Activated T-helper 1 cell treated with anti-CD3 and anti-CD28 coated beads, Interleukin-2, amount 50 U/mL, for 16 hours (primary cell): ENCODE measurements around the gene PNN.
"Not testable (repeated sequence)": the region's sequence is repeated elsewhere in the genome, so short reads cannot be mapped to it uniquely, and the experiment has no call there.

Experiments
- DNase-seq, 2 donors: peaks; one replicate each; pipeline ENCODE4 v3.0.0-alpha.2; 2020; ENCODE audit warnings: low read depth in 1 of 2, low spot score in 1 of 2

PNN gene

DNA sequence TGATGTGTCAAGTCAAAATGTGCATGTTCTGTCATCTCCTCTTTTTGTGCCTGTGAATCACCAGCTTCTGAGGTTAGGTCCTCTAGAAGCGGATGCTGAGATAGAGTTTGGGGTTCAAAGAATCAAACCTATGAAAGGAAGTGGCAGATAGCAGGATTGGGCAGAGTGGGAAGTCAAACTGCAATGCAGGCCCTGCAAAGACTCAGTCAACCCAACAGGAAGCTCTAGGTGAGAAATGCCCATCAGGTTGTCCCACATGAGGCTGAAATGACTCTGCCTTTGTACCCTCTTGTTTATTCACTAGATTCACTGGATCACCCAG lies 54.1 kb downstream of the PNN start:
- DNase-seq: peak; percentile 9 to 26

GRCh38 chr14:39229601-39230110 lies 54.6 kb downstream of the PNN start:
- no peak for DNase-seq

DNA sequence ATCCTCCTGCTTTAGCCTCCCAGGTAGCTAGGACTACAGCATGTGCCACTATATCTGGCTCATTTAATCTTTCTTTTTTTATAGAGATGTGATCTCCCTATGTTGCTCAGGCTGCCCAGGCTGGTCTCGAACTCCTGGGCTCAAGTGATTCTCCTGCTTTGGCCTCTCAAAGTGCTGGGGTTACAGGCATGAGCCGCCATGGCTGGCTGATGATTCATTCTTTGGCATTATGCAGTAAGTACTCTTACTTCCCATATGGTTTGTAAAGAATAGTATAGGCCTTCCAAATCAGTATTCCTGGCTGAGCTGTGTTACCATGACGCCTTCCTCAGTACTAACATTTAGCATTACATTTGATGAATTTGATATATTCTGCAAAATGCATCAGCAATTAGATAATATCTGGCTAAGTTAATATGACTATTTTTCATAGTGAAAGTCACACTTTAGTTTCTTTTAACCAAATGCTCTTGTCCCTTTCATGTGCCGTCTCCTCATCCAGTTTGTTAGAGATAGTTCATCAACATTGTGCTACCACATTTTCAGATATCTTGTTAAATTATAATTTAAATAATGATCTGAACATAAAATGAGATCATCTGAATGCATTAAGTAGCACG lies 55.5 kb downstream of the PNN start:
- no peak for DNase-seq

DNA sequence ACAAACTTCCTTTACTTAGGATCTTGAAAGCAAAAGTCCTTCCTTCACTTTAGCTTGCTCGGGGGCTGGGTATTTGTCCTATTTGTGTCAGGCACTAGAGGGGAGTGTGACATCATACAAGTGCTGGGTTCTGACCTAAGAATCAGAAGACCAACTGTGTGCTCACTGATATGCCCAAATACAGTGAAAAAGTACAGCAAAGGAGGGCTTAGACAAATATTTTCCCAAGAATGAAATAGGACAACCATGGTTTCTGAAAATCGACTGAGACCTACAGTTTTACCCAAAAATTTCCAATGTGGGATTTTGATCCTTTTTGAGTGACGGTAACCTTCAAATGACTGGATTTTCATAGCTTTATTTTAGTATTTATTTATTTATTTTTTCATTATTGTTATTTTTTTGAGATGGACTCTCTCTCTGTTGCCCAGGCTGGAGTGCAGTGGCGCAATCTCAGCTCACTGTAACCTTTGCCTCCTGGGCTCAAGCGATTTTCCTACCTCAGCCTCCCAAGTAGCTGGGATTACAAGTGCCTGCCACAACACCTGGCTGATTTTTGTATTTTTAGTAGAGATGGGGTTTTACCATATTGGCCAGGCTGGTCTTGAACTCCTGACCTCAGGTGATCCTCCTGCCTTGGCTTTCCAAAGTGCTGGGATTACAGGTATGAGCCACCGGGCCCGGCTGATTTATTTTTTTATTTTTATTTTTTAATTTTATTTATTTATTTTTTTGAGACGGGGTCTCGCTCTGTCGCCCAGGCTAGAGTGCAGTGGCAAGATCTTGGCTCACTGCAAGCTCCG lies 56.9 kb downstream of the PNN start:
- DNase-seq: not testable (repeated sequence)
